HG03575 (cell line): ENCODE data around the gene SMIM1.
A peak's percentile ranks its signal among the peaks of the same experiment; 100 is the strongest.
"Not testable (repeated sequence)": the region's sequence is repeated elsewhere in the genome, so short reads cannot be mapped to it uniquely, and the experiment has no call there.

Experiments used
- ATAC-seq: cut with Tn5 transposase; IDR thresholded peaks from one replicate; pipeline ENCODE4 v1.9.1; 2021; ENCODE audit not compliant: unreplicated experiment, insufficient number of reproducible peaks, low FRiP score; ENCODE audit errors: extremely low read depth

The SMIM1 gene

GRCh38 chr1:3787349-3787715 lies 14.8 kb downstream of the SMIM1 start:
- no peak for ATAC-seq

- ATAC-seq, result no peak
These were observed 15.4 kb downstream of the SMIM1 start for GRCh38 chr1:3787745-3788605.

GRCh38 chr1:3788756-3789420 lies 16.3 kb downstream of the SMIM1 start:
- ATAC-seq, result no peak

GRCh38 chr1:3789421-3790300 lies 17.1 kb downstream of the SMIM1 start:
- ATAC-seq, result no peak

GRCh38 chr1:3790500-3790923 lies 18.0 kb downstream of the SMIM1 start:
- ATAC-seq, result no peak

- no peak for ATAC-seq
These were observed 18.4 kb downstream of the SMIM1 start for GRCh38 chr1:3790952-3791351.

- ATAC-seq, result no peak
These were observed 23.1 kb downstream of the SMIM1 start for GRCh38 chr1:3795453-3796214.

GRCh38 chr1:3796215-3797061 lies 23.9 kb downstream of the SMIM1 start, which contains the start of gene LRRC47:
TSS of gene LRRC47 (minus strand) at chr1:3796498. CDS start at chr1:3796476, 22 bp downstream.
- ATAC-seq, result peak; percentile 57

- no peak for ATAC-seq
These were observed 27.6 kb downstream of the SMIM1 start for GRCh38 chr1:3799976-3800685.

GRCh38 chr1:3800795-3801194 lies 28.2 kb downstream of the SMIM1 start:
- not testable (repeated sequence) for ATAC-seq

GRCh38 chr1:3803905-3804626 lies 31.5 kb downstream of the SMIM1 start:
- ATAC-seq, result no peak

GRCh38 chr1:3804627-3804944 lies 32.0 kb downstream of the SMIM1 start:
- ATAC-seq, result not testable (repeated sequence)

GRCh38 chr1:3805038-3805437 lies 32.5 kb downstream of the SMIM1 start:
- no peak for ATAC-seq

- no peak for ATAC-seq
These were observed 35.2 kb downstream of the SMIM1 start for GRCh38 chr1:3807769-3808168.

GRCh38 chr1:3809680-3810079 lies 37.1 kb downstream of the SMIM1 start:
- no peak for ATAC-seq

- ATAC-seq, result not testable (repeated sequence)
These were observed 37.7 kb downstream of the SMIM1 start for GRCh38 chr1:3810149-3810761.

- no peak for ATAC-seq
These were observed 39.0 kb downstream of the SMIM1 start for GRCh38 chr1:3811595-3811911.
